Stimulated activated CD4-positive, alpha-beta T cell treated with anti-CD3 and anti-CD28 coated beads, Interleukin-4, amount 100 ng/mL, for 48 hours (primary cell): ENCODE results near the gene NFAM1.
A peak's percentile ranks its signal among the peaks of the same experiment; 100 is the strongest.

ENCODE experiments used
- DNase-seq, 2 donors: peaks; one replicate each; pipeline ENCODE4 v3.0.0-alpha.2; 2020; ENCODE audit warnings: low read depth in 2 of 2

NFAM1 gene, protein sequence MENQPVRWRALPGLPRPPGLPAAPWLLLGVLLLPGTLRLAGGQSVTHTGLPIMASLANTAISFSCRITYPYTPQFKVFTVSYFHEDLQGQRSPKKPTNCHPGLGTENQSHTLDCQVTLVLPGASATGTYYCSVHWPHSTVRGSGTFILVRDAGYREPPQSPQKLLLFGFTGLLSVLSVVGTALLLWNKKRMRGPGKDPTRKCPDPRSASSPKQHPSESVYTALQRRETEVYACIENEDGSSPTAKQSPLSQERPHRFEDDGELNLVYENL

DNA sequence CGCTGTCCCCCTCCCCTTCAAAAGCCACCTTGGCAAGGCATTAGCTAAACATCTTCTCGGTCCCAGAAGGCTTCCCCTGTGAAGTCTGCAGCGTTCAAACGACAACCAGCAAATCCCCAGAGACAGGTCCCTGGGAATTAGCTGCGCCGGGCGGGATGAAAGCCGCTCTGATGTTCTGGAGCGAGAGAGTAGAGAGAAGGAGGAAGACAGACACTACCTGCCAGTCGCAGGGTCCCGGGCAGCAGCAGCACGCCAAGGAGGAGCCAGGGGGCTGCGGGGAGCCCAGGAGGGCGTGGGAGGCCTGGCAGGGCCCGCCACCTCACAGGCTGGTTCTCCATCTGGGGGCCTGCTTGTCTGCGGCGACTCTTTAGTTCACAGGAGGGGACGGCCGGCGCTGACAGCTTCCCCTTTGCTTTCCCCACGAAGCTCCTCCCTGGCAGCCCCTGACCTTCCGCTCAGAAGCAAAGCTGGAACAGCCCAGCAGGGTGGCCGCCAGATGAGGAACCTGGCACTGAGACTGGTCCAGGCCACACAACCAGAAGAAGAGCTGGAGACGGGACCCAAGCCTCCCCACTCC is at the start of gene NFAM1:
TSS of gene NFAM1 (minus strand) at position 384 of the 577 bp plus-strand sequence. CDS start at position 338, 46 bp downstream.
- no peak for DNase-seq

DNA sequence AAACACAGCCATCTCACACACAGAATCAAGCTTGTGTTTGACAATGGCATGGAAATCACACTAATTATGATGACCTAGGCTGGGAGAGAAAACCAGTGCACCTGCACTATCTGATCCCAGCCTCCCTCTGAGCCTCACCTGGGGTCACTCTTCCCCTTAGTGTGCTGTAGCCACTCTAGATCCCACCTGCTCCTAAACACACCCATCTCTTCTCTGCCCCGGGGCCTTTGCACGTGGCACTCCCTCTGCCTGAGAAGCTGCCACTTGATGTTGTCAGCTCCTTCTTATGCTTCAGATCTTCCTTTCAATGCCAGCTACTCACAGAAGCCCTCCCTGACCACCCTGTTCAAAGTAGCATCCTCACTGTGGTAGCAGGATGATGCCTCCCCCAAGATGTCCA is 42.9 kb upstream of the NFAM1 start:
- no peak for DNase-seq

DNA sequence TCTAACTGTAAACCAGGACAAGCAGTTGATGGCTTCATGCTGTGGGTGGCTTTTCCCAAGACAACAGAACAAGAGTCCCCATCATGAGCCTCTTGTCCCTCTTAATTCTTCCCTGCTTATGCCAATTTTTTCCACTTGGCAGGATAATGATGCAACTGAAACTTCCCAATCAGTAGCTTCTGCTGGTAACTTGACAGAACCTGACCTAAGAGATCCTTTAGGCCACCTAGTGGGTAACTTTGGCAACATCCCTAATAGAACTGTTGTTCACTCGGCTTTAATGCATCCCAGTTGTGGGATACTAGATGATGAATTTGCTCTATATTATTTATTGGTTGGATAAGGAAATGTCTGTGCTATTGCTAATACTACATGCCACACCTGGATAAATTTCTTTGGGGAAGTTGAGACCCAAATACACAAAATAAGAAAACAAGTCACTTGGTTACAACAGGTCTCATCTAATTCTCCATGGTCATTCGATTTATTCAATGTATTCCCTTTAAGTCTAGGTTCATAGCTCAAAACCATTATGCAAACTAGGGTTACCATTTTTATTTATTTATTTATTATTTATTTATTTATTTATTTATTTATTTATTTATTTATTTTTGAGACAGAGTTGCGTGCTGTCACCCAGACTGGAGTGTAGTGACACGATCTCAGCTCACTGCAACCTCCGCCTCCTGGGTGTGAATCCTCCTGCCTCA is 41.4 kb upstream of the NFAM1 start:
- DNase-seq, result peak in 1 of 2 donors; percentile 9

DNA sequence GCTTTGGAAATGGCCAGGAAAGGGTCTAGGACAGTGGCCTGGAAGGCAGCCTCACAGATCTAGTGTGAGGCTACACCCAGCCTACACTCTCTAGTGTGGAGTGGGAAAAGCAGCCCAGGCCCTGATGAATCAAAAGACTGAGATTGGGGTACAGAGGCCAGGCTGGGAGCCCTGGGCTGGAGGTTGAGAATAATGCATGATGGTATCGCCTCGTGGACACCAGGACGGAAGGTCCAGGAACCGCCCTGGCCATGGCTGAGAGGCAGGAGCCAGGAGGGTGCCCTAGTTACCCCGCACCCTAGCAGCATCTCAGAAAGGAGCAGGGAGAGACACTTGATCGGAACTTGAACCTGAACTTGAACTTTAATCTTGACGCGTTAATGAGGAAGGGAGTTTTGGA is 40.5 kb upstream of the NFAM1 start:
- no peak for DNase-seq

DNA sequence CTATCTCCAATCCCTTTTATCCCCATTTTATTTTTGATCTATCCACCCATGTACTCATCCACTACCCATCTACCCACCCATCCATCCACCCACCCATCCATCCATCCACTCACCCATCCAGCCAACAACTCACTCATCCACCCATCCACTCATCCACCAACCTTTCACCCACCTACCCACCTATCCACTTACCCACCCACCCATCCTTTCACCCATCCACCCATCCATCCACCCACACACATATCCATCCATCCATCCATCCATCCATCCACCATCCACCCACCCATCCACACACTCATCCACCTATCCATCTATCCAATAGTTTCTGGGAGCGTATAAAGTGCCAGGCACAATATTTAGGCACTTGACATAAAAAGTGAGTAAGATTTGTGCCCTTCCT is 39.2 kb upstream of the NFAM1 start:
- no peak for DNase-seq

DNA sequence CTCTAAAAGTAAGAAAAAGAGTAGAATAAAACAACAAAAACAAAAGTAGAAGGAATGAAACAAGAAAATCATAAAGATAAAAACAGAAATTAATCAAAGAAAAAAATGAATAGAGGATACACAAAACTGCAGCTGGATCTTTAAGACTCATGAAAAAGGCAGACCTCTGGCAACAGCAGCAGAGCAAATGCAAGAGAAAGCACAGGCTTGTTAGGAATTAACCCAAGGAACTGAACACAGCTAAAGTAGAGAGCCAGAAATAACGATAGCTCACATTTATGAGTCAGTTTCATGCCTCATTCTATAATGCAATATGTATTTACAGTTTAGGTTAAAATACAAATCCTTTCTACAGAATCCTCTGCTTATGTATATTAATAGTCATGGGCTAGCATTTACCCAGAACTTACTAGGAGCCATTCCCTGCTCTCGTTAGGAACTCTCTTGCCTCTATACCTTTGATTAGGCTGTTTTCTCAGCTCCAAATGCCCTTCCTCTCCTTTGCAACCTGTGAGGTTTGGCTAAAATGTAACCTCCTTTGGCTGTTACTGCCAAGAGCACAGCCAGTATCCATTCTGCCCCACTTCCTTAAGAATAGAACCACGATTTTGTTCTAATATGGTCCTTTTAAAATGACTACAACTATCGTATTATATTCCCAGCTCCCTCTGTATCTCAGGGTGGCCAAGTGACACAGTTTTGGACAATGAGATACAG is 38.3 kb upstream of the NFAM1 start:
- DNase-seq, result no peak

DNA sequence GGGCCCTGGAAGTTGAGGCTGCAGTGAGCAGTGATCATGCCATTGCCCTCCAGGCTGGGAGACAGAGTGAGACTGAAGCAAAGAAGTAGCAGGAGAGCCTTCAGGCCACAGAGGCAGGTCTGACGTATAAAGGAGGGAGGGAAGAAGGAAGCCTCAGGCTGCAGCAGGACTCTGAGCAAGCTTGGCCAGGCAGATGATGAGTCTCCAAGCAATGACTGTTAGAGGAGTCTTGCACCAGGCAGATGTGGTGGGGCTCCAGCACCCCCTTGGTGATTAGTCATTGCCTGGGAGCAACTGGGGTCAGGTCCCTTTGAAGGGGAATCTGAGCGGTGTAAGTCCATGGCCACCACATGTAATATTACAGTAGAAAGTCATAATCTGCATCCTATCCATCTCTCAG is 36.6 kb upstream of the NFAM1 start:
- no peak for DNase-seq

DNA sequence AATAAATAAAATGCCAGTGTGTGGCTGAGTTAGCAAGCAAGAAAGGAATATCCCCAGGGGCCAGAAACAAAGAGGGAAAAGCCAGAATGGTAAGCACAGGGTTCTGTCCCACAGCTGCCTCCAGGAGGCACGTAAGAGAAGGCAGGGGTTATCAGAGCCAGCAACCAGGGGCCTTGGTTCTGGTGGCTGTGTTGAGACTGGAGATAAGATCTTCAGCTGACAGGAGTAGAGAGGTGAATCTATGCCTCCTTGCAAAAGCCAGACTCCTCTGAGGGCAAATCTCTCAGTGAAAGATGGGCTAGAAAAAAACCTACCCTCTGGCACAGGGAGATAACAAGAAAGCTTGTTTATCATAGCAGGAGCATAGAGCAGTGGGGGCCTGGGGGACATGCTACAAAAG is 29.8 kb upstream of the NFAM1 start:
- DNase-seq, result no peak

DNA sequence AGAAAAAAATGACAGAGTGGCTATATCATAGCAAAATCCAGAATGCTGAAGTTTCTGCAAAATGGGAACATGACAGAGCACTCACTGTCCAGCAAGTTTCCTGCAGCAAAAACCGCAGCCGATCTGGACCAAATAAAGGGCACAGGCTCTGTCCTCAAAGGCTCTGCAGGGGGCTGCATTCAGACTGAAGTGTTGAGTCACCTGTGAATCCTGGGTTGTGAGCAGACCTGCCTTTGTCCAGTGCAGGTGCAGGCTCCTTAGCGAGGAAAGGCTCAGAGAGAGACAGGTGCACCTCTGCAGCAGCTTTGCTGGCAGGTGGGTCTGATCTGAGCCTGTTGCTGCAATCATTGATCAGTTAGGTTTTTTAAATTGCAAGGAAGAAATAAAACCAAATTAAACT is 29.3 kb upstream of the NFAM1 start:
- DNase-seq, result no peak

DNA sequence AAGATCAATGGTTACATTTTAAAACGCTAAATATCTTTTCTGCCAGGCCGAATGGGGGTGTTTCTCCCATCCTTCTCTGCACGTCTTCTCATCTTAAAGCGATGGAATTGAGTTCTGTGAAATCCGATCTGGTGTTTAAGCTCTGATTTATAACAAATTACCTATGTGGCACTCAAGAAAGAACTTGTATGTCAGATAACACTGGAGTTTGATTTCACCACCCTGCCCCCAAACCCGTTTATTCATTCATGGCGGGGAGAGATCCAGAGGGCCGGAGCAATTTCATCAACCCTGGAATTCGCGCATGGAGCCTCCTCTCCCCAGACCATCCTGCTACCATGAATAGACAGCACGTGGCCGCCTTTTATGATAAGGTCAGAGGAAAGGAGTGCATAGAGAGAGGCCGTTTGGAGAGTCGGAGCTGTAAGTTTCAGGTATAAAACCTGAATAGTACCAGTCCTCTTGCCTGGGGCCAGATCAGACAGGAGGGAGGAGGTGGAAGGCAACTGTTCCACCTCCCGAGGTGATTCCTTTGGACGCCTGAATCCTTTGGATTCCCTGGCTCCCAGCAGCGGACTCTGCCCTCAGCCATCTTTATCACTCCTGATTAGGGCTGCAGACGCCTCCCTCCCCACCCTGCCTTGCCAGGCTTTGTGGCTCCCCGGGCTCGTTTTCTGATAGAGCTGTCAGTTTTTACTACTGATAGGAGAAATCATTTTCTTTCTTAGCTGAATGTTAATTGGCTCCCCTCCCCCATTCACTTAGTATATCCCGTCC is 27.3 kb upstream of the NFAM1 start:
- DNase-seq, result no peak

DNA sequence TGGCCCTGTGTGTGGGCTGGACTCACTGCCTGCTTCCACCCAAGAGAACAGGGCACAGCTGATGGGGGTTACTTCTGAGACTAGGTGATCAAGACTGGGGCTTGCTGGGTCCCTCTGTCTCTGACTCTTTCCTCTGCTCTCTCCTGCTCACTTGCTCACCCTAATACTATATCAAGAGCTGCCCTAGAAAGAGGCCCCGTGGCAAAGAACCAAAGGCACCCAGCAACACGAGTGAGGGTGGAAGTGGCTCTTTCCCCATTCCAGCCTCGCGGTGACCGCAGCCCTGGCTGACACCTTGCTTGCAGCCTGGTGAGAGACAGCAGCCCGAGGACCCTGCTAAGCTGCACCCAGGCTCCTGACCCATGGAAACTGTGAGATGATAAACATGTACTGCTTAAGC is 20.7 kb upstream of the NFAM1 start:
- DNase-seq, result no peak

DNA sequence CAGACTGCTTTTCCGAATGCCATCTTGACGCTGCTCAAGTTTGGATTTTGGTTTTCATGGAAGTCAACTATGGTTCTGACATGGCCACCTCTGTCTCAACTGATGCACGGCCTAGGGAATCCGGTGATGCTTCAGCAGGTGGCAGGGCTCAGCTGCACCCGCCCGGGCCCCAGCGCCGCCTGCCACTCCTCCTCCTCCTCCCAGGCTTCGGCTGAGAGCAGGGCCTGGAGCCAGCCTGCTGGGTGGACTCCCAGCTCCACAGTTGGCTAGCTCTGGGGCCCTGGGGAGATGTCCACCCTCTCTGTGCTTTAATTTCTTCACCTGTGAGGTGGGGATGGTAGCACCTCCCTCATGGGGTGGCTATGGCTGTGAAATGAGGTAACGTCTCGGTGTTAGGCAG is 20.3 kb upstream of the NFAM1 start:
- no peak for DNase-seq

DNA sequence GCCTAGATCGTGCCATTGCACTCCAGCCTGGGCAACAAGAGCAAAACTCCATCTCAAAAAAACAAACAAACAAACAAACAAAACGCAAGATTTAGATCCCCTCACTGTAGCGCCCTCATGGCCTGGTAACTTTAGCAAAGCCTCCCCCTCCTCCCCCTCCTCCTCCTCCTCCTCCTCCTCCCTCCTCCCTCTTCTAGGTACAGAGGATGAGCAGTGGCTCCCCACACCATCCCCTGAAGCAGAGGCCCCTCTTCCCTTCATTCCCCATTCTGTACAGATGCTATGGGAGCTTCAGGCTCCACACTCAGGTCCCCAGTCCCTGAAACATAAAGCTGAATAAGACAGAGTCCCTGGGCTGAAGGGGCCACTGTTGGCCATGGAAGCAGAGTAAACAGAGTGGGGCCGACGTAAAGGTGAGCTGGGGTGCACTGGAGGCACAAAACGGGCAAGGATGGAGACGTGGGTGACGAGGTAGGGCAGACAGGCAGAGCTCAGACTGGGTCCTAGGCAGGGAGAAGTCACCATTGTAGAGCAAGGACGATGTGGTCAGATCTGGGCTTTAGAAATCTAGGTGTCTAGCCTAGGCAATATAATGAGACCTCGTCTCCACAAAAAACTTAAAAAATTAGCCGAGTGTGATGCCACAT is 19.4 kb upstream of the NFAM1 start:
- no peak for DNase-seq

DNA sequence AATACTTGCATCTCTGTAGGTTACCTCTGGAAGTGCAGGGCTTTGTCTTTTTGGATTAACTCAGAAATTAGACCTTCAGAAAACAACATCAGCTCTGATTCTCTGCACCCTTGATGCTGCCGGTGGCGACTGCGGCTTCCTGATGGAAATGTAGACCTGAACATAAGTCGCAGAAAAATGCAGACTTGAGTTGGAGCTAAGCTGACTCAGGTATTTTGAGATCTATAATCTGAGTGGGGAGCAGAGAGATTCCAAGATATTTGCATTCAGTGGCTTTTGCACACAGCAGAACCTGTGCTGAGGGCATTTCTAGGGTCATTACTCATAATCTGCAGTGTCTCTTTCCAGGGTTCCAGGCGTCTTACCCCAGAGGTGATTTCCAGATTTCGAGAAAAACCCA is 18.7 kb upstream of the NFAM1 start:
- no peak for DNase-seq

DNA sequence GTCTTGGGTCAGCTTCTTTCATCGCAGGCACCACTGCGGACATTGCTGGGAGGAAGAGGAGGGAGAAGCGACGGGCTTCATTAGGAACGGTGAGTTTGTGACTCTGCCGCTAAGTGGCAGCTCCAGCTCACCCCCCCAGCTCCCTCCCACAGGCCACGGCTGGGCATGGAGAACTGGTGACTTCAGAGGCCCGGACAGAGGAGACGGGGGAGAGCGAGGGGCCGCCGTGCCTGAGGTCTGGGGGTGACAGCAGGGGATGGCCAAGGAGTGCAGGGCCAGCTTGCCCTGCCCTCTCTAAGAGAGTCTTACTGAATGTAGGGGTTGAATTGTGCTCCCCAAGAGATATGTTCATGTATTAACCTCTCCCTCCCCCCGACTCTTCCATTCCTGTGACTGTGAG is 13.9 kb upstream of the NFAM1 start:
- DNase-seq, result no peak

DNA sequence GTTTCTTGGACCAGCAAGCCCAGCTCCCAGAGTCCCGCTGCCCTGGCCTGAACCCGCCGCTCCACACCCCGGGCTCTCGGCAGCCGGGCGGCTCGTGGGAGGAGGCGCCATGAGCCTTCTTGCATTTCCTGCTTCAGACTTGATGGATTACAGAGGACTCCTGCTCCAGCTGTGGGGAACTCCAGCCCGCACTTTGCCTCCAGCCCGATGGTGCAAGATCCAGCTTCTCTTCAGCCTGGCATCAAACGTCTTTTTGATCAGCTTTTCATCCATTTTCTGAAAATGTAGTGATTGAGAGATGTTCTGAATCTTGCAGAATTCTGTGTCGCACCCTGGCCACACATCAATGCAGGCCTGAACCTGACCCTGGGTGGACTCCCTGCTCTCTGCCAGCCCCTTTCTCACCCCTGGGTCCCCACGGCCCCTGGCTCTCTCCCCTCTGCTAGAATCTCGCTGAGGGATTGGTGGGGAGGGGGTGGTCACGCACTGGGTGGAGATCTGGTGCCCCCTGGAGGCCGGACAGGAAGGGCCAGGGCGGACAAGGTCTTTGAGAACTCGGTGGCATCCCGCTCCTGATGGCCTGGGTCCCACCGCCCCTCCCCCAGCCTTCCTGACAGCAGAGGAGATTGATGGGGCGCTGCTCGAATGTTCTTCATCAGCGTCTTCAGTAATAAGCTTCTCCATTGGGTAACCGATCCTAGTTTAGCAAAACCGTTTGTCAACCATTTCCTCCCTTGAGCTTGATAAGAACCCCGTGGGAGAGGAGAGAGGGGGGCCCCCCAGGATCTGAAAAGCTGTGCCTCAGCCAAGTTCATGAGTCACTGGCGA is 12.1 kb upstream of the NFAM1 start:
- DNase-seq, result peak; percentile 67 to 70

DNA sequence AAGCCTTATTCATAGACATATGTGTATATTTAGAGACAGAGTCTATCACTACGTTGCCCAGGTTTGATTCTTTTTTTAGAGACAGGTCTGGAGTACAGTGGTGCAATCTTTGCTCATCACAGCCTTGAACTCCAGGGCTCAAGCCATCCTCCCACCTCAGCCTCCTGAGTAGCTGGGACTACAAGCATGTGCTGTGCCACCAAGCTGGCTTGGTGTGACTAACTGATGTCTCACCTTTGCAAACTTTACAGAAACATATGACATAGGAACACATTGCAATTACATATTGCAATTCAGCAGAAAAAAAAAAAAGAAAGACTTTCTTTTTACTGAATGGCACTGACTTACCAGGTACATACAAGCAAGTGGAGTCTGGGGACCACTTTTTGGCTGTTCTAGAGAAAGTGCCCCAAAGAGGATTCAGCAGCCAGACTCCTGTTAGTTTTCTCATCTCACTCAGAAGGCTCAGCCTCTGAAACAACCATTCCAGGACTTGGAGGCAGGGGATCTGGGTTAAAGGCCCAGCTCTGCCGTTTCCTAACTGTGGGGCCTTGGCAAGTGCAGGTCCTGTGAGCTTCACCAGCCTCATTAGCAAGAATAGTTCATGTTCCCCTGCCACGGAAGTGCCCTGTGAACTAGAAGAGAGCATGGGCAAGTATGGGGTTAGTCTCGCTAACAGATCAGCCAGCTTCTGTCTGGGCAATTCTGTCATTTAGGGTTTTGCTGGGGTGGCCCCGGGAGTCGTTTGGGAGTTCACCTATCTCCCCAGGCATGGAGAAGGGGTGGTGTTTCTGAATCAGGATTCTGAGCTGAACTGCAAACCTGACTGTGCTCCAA is 11.3 kb upstream of the NFAM1 start:
- no peak for DNase-seq

DNA sequence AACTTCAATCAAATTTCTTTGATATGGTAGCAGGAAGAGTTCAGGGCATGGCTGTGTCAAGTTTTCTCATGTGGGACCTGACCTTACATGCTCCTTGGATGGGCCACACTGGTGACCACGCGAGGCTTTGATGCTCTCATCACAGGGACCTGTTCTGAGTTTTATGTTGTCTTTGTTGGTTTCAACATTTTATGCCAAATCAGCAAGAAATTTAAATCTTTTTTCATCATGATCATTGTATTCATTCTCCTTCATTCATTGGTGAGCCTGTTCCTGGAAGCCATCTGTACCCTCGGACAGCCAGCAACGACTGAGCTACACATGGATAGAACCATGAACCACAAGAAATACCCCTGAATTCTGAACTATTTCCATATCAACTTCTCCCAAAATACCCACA is 10.5 kb upstream of the NFAM1 start:
- no peak for DNase-seq

DNA sequence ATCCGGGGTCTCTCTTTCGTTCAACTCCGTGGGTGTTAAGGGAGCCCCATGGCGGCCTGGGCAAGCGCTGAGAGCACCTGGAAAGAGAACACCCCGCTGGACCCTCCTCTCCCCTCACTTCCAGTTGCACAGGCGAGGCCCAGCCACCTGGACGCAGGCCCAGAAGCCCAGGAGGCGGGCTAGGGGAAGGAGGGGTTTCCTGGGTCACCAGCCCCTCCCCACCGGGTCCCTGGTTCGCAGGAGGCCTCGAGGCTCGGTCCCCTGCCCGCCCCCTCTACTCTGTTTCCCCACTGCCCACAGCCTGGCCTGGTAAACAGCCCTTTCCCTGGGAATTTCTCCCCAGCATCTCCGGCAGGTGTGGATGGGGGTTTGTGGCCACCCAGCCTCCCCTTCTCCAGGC is 8.5 kb upstream of the NFAM1 start:
- DNase-seq, result no peak
